ENCODE data around the gene KIF3C. TPM values are rescaled to one million over a fixed set of nuclear protein-coding genes. Genes with fewer than 3 reads are reported as not detected.
A peak's percentile ranks its signal among the peaks of the same experiment; 100 is the strongest.

Gene KIF3C
- total and polyA plus RNA-seq, 9 of the 15 experiments (the other 6 are each of a cell fraction or from before 2014, with no cell fraction given) = 0.69 to 6.7 (median 3.3) TPM

- TF ChIP-seq BHLHE40 (IDR thresholded peaks at IDR 0.05; ENCODE audit: low read length) (no peak), MTA1 (IDR thresholded peaks at IDR 0.05; ENCODE audit: borderline replicate concordance) (no peak), SIN3A (IDR thresholded peaks at IDR 0.05; ENCODE audit: borderline replicate concordance in 2 of 2, control insufficient read depth in 1 of 2, low read depth in 2 of 2, low read length in 2 of 2) (no peak), SRF (CRISPR knock-in tag; IDR thresholded peaks at IDR 0.05) (peak in 1 of 2 experiments; percentile 72; a peak in 1 of 4 replicates), CEBPG (CRISPR knock-in tag; IDR thresholded peaks at IDR 0.05) (no peak), CEBPG (tag; conservative IDR thresholded peaks at IDR 0.05 in 1 of 2, IDR thresholded peaks at IDR 0.05 in 1 of 2) (peak; percentile 3 to 8; a peak in 2 of 4 replicates), CCAR2 (IDR thresholded peaks at IDR 0.05; ENCODE audit: low read depth, low read length) (no peak), ELF2 (CRISPR knock-in tag; IDR thresholded peaks at IDR 0.05) (no peak), HDGF (IDR thresholded peaks at IDR 0.05) (no peak), FOXM1 (IDR thresholded peaks at IDR 0.05; ENCODE audit: low read depth) (no peak), FOXM1 (CRISPR knock-in tag; IDR thresholded peaks at IDR 0.05; ENCODE audit: low read depth) (no peak), CBX2 (IDR thresholded peaks at IDR 0.05; ENCODE audit: insufficient read depth, low read length, poor library complexity, severe bottlenecking) (no peak), SLC30A9 (CRISPR knock-in tag; IDR thresholded peaks at IDR 0.05) (no peak), HOXB6 (CRISPR knock-in tag; IDR thresholded peaks at IDR 0.05; ENCODE audit: borderline replicate concordance) (no peak), RAD51 (IDR thresholded peaks at IDR 0.05; ENCODE audit: borderline replicate concordance, low read depth) (no peak), HMBOX1 (IDR thresholded peaks at IDR 0.05) (0 out of 2 replicates have a peak, but pooled peaks have one; percentile 27), KDM4B (IDR thresholded peaks at IDR 0.05; ENCODE audit: borderline replicate concordance in 2 of 2, low read depth in 1 of 2) (no peak), MLLT1 (IDR thresholded peaks at IDR 0.05) (no peak), CEBPB (tag; IDR thresholded peaks at IDR 0.05) (peak; percentile 35), PRMT5 (CRISPR knock-in tag; IDR thresholded peaks at IDR 0.05) (no peak), ZNF57 (CRISPR knock-in tag; IDR thresholded peaks at IDR 0.05) (no peak), ZNF133 (CRISPR knock-in tag; IDR thresholded peaks at IDR 0.05) (no peak), NCOA4 (IDR thresholded peaks at IDR 0.05; ENCODE audit: partially characterized antibody) (no peak), ZNF324 (CRISPR knock-in tag; IDR thresholded peaks at IDR 0.05) (no peak), ATF7 (IDR thresholded peaks at IDR 0.05) (0 out of 2 replicates have a peak, but pooled peaks have one; percentile 2)
These were observed 9.7 kb upstream of the KIF3C start (continued) for GRCh38 chr2:25991965-25992364.
